DOHH2 (cell line): Measurements from ENCODE around the gene CWC27.

Experiments used
- H3F3A ChIP-seq: fragments of 200-600 bp; sonication (generic), shearing (Covaris generic); 2 replicates; pipeline ENCODE4 v1.6.0; 2016; ENCODE audit warnings: antibody characterized with exemption, mild to moderate bottlenecking; ENCODE audit not compliant: control insufficient read depth, insufficient read depth
- H3K27ac ChIP-seq: fragments of 200-600 bp; sonication (generic); 2 replicates; pipeline ENCODE4 v1.5.1; 2014; ENCODE audit warnings: low read depth, mild to moderate bottlenecking, low read length, moderate library complexity
- H3K27me3 ChIP-seq: fragments of 200-600 bp; sonication (generic); 2 replicates; pipeline ENCODE4 v1.6.1; 2014; ENCODE audit warnings: mild to moderate bottlenecking, low read length, mixed read lengths; ENCODE audit not compliant: control insufficient read depth
- H3K36me3 ChIP-seq: fragments of 200-600 bp; sonication (generic); 2 replicates; pipeline ENCODE4 v1.6.1; 2014; ENCODE audit warnings: mild to moderate bottlenecking, low read length, moderate library complexity, mixed read lengths; ENCODE audit not compliant: control insufficient read depth
- H3K4me1 ChIP-seq: fragments of 200-600 bp; sonication (generic); 2 replicates; pipeline ENCODE4 v1.6.1; 2014; ENCODE audit warnings: mild to moderate bottlenecking, low read length, mixed read lengths; ENCODE audit not compliant: control insufficient read depth
- H3K4me2 ChIP-seq: fragments of 200-600 bp; sonication (generic); 2 replicates; pipeline ENCODE4 v1.6.0; 2014; ENCODE audit warnings: mild to moderate bottlenecking, low read length, moderate library complexity
- H3K4me3 ChIP-seq: fragments of 200-600 bp; sonication (generic); 2 replicates; pipeline ENCODE4 v1.5.1; 2014; ENCODE audit warnings: mild to moderate bottlenecking, low read length, mixed read lengths
- H3K79me2 ChIP-seq: fragments of 200-600 bp; sonication (generic); 2 replicates; pipeline ENCODE4 v1.6.1; 2014; ENCODE audit warnings: mild to moderate bottlenecking, low read length, mixed read lengths; ENCODE audit not compliant: control insufficient read depth
- H3K9me2 ChIP-seq: fragments of 200-600 bp; sonication (generic); replicated peaks from 2 replicates; pipeline ENCODE4 v1.6.1; 2014; ENCODE audit warnings: mild to moderate bottlenecking, low read length, mixed read lengths; ENCODE audit not compliant: control insufficient read depth
- H3K9me3 ChIP-seq: fragments of 200-600 bp; sonication (generic); 2 replicates; pipeline ENCODE4 v1.6.1; 2014; ENCODE audit warnings: antibody characterized with exemption, low read length, mixed read lengths; ENCODE audit not compliant: control insufficient read depth, insufficient read depth
- H4K20me1 ChIP-seq: fragments of 200-600 bp; sonication (generic); 2 replicates; pipeline ENCODE4 v1.6.0; 2014; ENCODE audit warnings: low read depth, mild to moderate bottlenecking, antibody characterized with exemption, low read length, moderate library complexity; ENCODE audit not compliant: control insufficient read depth, insufficient read depth
- EZH2phosphoT487 ChIP-seq: fragments of 200-600 bp; sonication (generic); IDR thresholded peaks from 2 replicates; pipeline ENCODE4 v1.6.1; 2017; ENCODE audit warnings: borderline replicate concordance, mild to moderate bottlenecking, antibody characterized with exemption, low read length, moderate library complexity, mixed read lengths
- TF ChIP-seq, protein P1 (sequence below): fragments of 200-600 bp; sonication (generic); IDR thresholded peaks from one replicate; pipeline ENCODE4 v1.5.1; 2014; ENCODE audit warnings: antibody characterized with exemption, mild to moderate bottlenecking, low read depth, low read length; ENCODE audit not compliant: poor library complexity, severe bottlenecking

CWC27 gene

DNA sequence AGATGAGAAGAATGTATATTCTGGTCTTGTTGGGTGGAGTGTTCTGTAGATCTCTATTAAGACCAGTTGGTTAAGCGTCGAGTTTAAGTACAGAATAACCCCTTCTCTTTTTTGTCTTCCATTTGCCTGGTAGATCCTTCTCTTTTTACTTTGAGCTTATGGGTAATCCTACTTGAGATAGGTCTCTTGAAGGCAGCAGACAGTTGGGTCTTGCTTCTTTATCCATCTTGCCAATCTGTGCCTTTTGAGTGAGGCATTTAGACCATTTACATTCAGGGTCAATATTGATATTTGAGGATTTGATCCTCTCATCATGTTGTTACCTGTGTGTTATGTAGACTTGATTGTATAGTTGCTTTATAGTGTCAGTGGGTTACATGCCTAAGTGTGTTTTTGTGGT is 152.7 kb downstream of the CWC27 start:
- Histone ChIP-seq H3K27ac (no peak overlapping the region), H3K4me1 (no peaks in the 10 kb centered on the region), H3K9me2 (no peaks in the 10 kb centered on the region), H3K9me3 (no peaks in the 10 kb centered on the region), H3F3A (no peaks in the 10 kb centered on the region), H4K20me1 (no peaks in the 10 kb centered on the region), H3K27me3 (no peaks in the 10 kb centered on the region), H3K4me3 (no peak overlapping the region), H3K36me3 (no peaks in the 10 kb centered on the region), H3K4me2 (no peak overlapping the region), H3K79me2 (no peaks in the 10 kb centered on the region)
- no peak for TF ChIP-seq EZH2phosphoT487
- TF ChIP-seq, protein P1, sequence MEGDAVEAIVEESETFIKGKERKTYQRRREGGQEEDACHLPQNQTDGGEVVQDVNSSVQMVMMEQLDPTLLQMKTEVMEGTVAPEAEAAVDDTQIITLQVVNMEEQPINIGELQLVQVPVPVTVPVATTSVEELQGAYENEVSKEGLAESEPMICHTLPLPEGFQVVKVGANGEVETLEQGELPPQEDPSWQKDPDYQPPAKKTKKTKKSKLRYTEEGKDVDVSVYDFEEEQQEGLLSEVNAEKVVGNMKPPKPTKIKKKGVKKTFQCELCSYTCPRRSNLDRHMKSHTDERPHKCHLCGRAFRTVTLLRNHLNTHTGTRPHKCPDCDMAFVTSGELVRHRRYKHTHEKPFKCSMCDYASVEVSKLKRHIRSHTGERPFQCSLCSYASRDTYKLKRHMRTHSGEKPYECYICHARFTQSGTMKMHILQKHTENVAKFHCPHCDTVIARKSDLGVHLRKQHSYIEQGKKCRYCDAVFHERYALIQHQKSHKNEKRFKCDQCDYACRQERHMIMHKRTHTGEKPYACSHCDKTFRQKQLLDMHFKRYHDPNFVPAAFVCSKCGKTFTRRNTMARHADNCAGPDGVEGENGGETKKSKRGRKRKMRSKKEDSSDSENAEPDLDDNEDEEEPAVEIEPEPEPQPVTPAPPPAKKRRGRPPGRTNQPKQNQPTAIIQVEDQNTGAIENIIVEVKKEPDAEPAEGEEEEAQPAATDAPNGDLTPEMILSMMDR, result no peak

DNA sequence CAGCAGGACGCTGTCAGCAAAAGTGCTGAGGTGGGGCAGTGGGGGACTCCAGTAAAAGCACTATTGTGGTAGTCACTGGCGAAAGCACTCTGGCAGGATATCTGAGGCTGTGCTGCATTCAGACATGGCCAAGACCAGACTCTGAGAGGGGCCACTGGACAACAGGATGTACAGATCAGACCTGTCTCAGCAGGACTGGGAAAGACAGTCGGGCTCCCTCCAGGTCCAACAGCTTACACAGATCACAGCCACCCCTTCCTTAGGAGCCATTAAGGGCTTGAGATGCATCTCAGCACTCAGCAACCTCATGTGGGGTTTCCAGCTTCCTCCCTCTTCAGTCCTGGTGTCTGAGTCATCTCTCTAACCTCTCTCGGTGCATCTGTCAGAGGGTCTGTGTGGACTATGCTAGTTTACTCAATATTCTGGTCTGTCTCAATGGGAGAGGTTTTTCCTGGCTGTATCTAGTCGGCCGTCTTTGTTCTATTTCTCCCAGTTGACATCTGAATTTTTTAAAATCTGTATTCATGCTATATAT is 154.5 kb downstream of the CWC27 start:
- Histone ChIP-seq H3K9me2 (no peaks in the 10 kb centered on the region), H4K20me1 (no peaks in the 10 kb centered on the region), H3K79me2 (no peaks in the 10 kb centered on the region), H3K4me1 (no peaks in the 10 kb centered on the region), H3K27me3 (no peaks in the 10 kb centered on the region), H3K4me3 (no peak overlapping the region), H3K27ac (no peak overlapping the region), H3K9me3 (no peaks in the 10 kb centered on the region), H3K36me3 (no peaks in the 10 kb centered on the region), H3K4me2 (no peak overlapping the region), H3F3A (no peaks in the 10 kb centered on the region)
- TF ChIP-seq EZH2phosphoT487, result no peak
- TF ChIP-seq, protein P1, result no peak

DNA sequence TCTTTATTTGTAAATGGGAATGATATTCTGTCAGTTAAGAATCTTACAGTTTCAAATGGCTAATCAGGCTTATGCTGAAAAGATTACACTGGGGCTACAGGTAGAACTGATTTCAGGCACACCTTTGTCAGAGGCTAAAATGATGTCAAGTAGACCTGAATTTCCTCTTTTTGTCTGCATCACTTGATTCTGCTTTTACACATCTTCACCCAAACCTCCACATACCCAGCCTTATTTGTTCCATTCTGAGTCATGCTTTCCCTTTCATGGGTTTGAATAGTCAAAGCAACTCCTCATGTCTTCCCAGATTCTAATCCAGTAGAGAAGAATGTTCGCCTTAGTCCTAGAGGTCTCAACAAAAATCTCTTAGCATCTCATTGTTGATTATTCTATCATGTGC is 156.4 kb downstream of the CWC27 start:
- Histone ChIP-seq H3K4me3 (no peak overlapping the region), H3K79me2 (no peaks in the 10 kb centered on the region), H3F3A (no peaks in the 10 kb centered on the region), H3K27ac (no peak overlapping the region), H3K4me2 (no peak overlapping the region), H3K9me3 (no peaks in the 10 kb centered on the region), H3K27me3 (no peaks in the 10 kb centered on the region), H3K36me3 (no peaks in the 10 kb centered on the region), H3K9me2 (no peaks in the 10 kb centered on the region), H4K20me1 (no peaks in the 10 kb centered on the region), H3K4me1 (no peaks in the 10 kb centered on the region)
- TF ChIP-seq EZH2phosphoT487, result no peak
- TF ChIP-seq, protein P1, result no peak

DNA sequence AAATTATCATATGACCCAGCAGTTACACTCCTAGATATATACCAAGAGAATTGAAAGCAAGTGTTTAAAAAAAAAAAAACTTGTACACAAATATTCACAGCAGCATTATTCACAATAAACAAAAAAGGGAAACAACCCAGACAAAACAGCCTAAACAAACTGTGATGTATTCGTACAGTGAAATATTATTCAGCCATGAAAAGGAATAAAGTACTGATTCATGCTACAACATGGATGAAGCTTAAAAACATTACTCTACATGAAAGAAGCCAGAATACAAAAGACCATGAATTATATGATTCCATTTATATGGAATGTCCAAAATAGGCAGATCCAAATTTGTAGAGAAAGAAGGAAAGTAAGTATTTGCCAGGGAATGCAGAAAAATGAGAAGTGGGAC is 161.1 kb downstream of the CWC27 start:
- TF ChIP-seq EZH2phosphoT487, result no peak
- TF ChIP-seq, protein P1, result no peak
- Histone ChIP-seq H3K4me1 (no peaks in the 10 kb centered on the region), H3K27ac (no peak overlapping the region), H4K20me1 (no peaks in the 10 kb centered on the region), H3K27me3 (no peaks in the 10 kb centered on the region), H3F3A (no peaks in the 10 kb centered on the region), H3K79me2 (no peaks in the 10 kb centered on the region), H3K4me3 (no peak overlapping the region), H3K36me3 (no peaks in the 10 kb centered on the region), H3K9me2 (no peaks in the 10 kb centered on the region), H3K9me3 (no peaks in the 10 kb centered on the region), H3K4me2 (no peak overlapping the region)
